SK-N-SH treated with all-trans-retinoic acid at 6 μM for 48 hours (cell line): Measurements from ENCODE around the gene OPRM1.

ENCODE experiments used
- ARNTL ChIP-seq: fragments of 450-650 bp; formaldehyde crosslinking; IDR thresholded peaks from 2 replicates; pipeline ENCODE4 v1.5.0; 2020; ENCODE audit warnings: low read depth, mild to moderate bottlenecking, moderate library complexity, borderline replicate concordance
- ISL1 ChIP-seq: fragments of 250-450 bp; sonication (Bioruptor Pico); IDR thresholded peaks from 2 replicates; pipeline ENCODE4 v2.1.2; 2022; ENCODE audit warnings: mild to moderate bottlenecking, moderate library complexity
- ZFP3 ChIP-seq: fragments of 250-450 bp; sonication (Bioruptor Pico); IDR thresholded peaks from 2 replicates; pipeline ENCODE4 v1.5.0; 2020; ENCODE audit warnings: mild to moderate bottlenecking, moderate library complexity
- TF ChIP-seq, protein P1 (sequence below): fragments of 250-450 bp; sonication (Bioruptor Pico); IDR thresholded peaks from 2 replicates; pipeline ENCODE4 v1.8.0; 2021; ENCODE audit warnings: low read depth, mild to moderate bottlenecking, moderate library complexity, borderline replicate concordance
- TF ChIP-seq, protein P2 (sequence below): fragments of 250-450 bp; sonication (Bioruptor Pico); IDR thresholded peaks from 2 replicates; pipeline ENCODE4 v1.8.0; 2020; ENCODE audit warnings: mild to moderate bottlenecking, moderate library complexity, borderline replicate concordance

DNA sequence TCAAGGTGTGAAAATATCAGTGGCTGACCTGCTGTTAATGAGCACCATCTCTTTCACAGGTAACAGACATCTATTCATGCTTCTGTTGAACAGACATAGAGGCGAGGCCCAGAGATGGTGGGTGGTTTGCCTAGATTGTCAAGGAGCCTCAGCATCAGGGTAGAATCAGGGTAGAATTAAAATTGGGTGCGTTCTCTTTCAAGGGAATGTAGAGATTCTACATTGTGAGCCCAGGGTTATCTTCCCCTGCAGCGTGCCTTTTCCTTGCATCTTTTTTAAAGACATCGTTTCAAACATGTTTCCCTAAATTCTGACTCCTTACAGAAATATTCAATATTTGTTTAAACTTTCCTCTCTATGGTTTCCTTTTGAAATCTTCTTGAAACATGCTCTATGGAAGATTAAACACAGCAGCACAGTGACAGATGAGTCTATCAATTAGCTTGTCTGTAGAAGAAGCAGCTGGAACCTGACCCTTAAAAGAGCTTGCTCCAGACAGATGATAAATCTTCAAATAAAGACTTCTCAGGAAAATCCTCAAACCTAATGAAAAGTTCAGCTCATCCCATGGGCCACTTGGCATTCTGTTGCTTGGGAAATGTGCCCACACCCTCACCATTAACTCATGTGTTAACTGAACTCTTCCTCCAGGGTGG lies 197.7 kb downstream of the OPRM1 start:
- TF ChIP-seq, protein P1, sequence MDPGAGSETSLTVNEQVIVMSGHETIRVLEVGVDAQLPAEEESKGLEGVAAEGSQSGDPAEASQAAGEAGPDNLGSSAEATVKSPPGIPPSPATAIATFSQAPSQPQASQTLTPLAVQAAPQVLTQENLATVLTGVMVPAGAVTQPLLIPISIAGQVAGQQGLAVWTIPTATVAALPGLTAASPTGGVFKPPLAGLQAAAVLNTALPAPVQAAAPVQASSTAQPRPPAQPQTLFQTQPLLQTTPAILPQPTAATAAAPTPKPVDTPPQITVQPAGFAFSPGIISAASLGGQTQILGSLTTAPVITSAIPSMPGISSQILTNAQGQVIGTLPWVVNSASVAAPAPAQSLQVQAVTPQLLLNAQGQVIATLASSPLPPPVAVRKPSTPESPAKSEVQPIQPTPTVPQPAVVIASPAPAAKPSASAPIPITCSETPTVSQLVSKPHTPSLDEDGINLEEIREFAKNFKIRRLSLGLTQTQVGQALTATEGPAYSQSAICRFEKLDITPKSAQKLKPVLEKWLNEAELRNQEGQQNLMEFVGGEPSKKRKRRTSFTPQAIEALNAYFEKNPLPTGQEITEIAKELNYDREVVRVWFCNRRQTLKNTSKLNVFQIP (CRISPR knock-in tag) = no peak
- TF ChIP-seq ZFP3 (CRISPR knock-in tag) (no peak), ISL1 (CRISPR knock-in tag) (no peak), ARNTL (CRISPR knock-in tag) (no peak)
- TF ChIP-seq, protein P2, sequence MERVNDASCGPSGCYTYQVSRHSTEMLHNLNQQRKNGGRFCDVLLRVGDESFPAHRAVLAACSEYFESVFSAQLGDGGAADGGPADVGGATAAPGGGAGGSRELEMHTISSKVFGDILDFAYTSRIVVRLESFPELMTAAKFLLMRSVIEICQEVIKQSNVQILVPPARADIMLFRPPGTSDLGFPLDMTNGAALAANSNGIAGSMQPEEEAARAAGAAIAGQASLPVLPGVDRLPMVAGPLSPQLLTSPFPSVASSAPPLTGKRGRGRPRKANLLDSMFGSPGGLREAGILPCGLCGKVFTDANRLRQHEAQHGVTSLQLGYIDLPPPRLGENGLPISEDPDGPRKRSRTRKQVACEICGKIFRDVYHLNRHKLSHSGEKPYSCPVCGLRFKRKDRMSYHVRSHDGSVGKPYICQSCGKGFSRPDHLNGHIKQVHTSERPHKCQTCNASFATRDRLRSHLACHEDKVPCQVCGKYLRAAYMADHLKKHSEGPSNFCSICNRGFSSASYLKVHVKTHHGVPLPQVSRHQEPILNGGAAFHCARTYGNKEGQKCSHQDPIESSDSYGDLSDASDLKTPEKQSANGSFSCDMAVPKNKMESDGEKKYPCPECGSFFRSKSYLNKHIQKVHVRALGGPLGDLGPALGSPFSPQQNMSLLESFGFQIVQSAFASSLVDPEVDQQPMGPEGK (CRISPR knock-in tag) = no peak
